GM12874 (cell line): ENCODE data around the gene LAGE3.

Experiments used
- TF ChIP-seq, protein P1 (sequence below): IDR thresholded peaks from 2 replicates; pipeline ENCODE4 v1.5.1; 2011; ENCODE audit warnings: low read depth, mild to moderate bottlenecking, control low read depth, low read length, moderate library complexity; ENCODE audit not compliant: insufficient read depth

LAGE3 gene

GRCh38 chrX:154462396-154462795, 16.7 kb downstream of the LAGE3 start:
- TF ChIP-seq, protein P1, sequence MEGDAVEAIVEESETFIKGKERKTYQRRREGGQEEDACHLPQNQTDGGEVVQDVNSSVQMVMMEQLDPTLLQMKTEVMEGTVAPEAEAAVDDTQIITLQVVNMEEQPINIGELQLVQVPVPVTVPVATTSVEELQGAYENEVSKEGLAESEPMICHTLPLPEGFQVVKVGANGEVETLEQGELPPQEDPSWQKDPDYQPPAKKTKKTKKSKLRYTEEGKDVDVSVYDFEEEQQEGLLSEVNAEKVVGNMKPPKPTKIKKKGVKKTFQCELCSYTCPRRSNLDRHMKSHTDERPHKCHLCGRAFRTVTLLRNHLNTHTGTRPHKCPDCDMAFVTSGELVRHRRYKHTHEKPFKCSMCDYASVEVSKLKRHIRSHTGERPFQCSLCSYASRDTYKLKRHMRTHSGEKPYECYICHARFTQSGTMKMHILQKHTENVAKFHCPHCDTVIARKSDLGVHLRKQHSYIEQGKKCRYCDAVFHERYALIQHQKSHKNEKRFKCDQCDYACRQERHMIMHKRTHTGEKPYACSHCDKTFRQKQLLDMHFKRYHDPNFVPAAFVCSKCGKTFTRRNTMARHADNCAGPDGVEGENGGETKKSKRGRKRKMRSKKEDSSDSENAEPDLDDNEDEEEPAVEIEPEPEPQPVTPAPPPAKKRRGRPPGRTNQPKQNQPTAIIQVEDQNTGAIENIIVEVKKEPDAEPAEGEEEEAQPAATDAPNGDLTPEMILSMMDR = no peak

GRCh38 chrX:154460326-154460725, 18.8 kb downstream of the LAGE3 start:
- TF ChIP-seq, protein P1 = no peak

DNA sequence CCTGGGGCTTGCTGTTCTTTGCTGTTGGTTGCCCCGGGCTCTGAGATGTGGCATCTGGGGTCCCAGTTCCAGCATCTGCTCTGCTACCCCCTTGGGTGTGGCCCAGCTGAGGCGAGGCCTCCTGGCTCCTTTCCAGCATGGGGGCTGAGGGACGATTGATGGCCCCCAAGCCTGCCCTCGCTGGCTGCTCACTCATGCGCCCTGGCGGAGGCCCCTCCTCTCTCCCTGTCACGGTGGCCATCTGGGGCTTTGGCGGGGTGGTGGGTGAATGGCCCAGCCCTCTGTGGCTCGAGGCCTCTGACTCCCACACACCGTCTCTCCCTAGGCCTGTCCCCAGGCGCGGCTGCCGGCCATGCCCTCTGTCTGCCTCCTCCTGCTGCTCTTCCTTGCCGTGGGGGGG, 19.2 kb downstream of the LAGE3 start:
- TF ChIP-seq, protein P1 = no peak

DNA sequence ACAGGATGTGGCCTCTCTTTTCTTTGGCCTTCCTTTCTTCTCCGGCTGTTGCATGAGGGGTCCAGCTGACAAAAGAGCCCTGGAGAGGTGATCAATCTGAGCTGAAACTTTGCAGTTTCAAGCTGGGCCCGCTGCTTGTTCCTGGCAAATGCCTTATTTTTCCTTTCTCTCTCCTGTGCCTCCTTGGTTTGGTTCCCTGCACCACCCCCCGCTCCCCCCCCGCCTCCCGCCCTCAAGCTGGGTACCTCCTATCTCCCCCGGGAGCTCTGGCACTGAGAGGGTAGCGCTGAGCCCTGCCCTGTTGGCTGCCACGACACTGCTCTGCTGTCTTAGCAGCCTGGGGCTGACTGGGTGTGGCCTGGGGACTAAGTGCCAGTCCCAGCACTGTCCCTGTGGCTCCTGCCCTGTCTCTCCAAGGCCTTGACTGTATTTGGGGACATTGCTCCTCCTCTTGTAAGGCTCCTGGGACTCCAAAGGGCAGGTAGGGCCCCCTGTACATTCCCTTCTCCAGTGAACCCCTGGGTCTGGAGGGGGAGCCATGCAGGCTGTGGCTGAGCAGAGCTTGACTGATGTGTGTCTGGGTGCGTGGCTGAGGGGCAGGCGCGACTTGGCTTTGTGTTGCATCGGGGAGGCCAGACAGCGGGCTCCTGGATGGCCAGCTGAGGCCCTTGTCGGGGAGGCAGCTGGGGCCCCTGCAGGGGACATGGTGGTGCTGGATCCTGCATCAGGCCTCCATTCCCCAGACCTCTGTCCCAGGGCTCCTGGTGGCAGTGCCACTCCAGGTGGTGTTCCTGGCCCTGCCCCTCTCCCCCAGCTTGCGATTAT, 19.9 kb downstream of the LAGE3 start:
- TF ChIP-seq, protein P1 = no peak

DNA sequence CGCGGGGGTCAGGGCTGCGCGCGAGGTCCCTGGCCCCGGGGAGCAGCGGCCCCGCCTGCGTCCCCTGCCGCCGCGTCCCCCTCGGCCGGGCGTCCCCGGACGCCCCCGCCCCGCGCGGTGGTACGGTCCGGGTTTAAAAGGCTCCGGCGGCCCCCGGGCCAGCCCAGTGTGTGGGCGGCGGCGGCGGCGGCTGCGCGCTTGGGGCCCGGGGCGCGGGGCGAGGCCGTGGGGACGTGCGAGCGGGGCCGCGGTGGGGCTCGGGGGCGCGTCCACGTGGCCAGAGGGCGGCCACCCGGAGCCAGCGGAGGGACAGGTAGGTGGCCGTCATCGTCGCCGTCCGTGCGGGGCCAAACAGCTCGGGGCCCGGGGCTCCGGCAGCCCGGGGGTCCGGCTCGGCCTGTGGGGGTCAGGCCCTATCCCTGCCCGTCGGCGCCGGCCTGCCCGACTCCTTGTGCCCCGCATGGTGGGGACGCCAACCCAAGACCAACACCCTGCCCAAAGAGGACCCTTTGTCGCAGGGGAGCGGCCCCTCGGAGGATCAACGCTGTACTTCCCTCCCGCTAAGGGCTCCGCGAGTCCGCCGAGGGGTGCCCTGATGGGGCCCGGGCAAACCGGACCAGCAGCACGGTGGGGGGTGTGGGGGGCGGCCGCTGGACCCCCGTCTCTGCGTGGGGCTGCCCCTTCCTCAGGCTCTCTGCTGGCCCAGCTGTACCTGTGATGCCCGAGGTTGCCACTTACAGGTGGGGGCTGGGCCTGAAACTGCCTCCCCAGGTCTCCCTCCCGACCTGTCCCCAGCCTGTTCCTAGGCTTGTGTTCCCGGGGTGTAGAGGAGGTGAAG, 20.7 kb downstream of the LAGE3 start, which contains the start of gene PLXNA3:
Gene PLXNA3, plus strand, starts transcription at position 166 of the 838 bp plus-strand sequence. CDS start 1,903 bp downstream, outside the sequence.
- TF ChIP-seq, protein P1 = no peak

GRCh38 chrX:154457491-154458115, 21.5 kb downstream of the LAGE3 start:
- TF ChIP-seq, protein P1 = no peak

DNA sequence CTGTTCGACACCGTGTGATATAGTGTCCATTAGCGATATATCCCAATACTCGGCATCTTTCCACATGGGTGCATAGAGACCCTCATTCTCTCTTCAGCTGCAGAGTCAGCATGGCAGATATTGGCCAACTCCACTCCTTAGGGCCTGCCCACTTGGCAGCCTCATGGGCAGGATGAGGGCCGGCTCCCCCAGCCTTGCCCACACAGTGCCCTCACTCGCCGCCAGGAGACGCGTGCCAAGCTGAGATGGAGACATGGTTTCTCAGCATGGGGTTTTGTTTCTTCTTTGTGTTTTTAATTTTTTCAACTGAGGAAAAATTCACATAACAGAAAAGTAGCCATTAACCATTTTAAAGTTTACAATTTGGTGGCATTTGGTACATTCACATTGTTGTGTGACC, 26.3 kb downstream of the LAGE3 start:
- TF ChIP-seq, protein P1 = no peak
